BJ (cell line): ENCODE data around the gene EI24. TPM values are rescaled to one million over a fixed set of nuclear protein-coding genes. Genes with fewer than 3 reads are reported as not detected.

Experiments used
- CTCF ChIA-PET: fragments of 350-600 bp; formaldehyde crosslinking; extraction: SDS; loops from one replicate; lab custom pipeline; 2021; ENCODE audit warnings: antibody characterized with exemption, inconsistent platforms; lab: Yijun Ruan, JAX
- POLR2A ChIA-PET: fragments of 300-600 bp; sonication (Branson Sonifier 250); formaldehyde crosslinking; extraction: SDS; loops from one replicate; lab custom pipeline; 2021; ENCODE audit warnings: antibody characterized with exemption; lab: Charles Lee
- DNase-seq: peaks from one replicate; pipeline ENCODE4 v3.0.0-alpha.2; 2011; ENCODE audit warnings: low read depth
- H3K27me3 ChIP-seq: 2 replicates; pipeline ENCODE4 v1.6.0; 2011; ENCODE audit warnings: low read length; ENCODE audit not compliant: control insufficient read depth, insufficient read depth
- H3K36me3 ChIP-seq: 2 replicates; pipeline ENCODE4 v1.5.1; 2011; ENCODE audit warnings: low read length; ENCODE audit not compliant: control insufficient read depth, insufficient read depth
- H3K4me3 ChIP-seq: 2 replicates; pipeline ENCODE4 v1.5.1; 2011; ENCODE audit warnings: low read depth, mild to moderate bottlenecking, control low read depth, low read length
- polyA plus RNA-seq: library from polyadenylated mRNA; depleted of rRNA; stranded (reverse); fragments of >200 nt; gene quantifications from 2 replicates; pipeline ENCODE4 v1.2.3, GENCODE V29; 2011; rRNA removed
- small RNA-seq: library from RNA; depleted of rRNA; stranded (forward); fragments of <200 nt; gene quantifications from one replicate; pipeline ENCODE3, GENCODE V24; 2012; ENCODE audit warnings: low replicate concordance, low read depth; ENCODE audit not compliant: insufficient read length
- TF ChIP-seq, protein P1 (sequence below): IDR thresholded peaks from 2 replicates; pipeline ENCODE4 v1.5.1; 2011; ENCODE audit warnings: low read depth, mild to moderate bottlenecking, control low read depth, inconsistent platforms, low read length, moderate library complexity; ENCODE audit not compliant: insufficient read depth

The EI24 gene
- polyA plus RNA-seq, 1 experiment, result 72.1 TPM

DNA sequence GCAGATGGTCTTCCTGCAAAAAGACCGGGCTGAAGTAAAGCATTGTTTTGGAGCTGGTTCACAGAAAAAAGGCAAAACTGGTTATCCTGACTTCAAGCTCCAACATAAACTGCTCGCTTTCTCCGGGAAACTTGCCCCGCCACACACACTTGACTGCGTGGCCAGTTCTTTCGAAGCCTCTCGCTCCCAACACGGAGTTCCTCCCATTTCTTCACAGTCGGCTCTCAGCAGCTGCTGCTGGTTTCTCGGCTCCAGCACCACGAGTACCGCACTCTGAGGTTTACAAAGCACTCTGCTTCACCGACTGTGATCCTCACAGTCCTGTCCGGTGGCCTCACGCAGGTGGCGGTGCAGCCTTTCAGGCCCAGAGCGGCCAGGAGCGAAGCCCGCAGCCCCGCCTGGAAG lies 56.0 kb downstream of the EI24 start:
- Histone ChIP-seq H3K4me3 (peak overlapping the region; percentile 80), H3K36me3 (peaks cover 2% of the 10 kb centered on the region), H3K27me3 (no peaks in the 10 kb centered on the region)
- CTCF ChIA-PET, result interaction anchor here (0.6 to 1.1 kb wide), 3 partner anchors 17 to 254 kb away, joined by 4 read pairs; no protein-coding TSS in a partner anchor
- TF ChIP-seq, protein P1, sequence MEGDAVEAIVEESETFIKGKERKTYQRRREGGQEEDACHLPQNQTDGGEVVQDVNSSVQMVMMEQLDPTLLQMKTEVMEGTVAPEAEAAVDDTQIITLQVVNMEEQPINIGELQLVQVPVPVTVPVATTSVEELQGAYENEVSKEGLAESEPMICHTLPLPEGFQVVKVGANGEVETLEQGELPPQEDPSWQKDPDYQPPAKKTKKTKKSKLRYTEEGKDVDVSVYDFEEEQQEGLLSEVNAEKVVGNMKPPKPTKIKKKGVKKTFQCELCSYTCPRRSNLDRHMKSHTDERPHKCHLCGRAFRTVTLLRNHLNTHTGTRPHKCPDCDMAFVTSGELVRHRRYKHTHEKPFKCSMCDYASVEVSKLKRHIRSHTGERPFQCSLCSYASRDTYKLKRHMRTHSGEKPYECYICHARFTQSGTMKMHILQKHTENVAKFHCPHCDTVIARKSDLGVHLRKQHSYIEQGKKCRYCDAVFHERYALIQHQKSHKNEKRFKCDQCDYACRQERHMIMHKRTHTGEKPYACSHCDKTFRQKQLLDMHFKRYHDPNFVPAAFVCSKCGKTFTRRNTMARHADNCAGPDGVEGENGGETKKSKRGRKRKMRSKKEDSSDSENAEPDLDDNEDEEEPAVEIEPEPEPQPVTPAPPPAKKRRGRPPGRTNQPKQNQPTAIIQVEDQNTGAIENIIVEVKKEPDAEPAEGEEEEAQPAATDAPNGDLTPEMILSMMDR, result no peak
- POLR2A ChIA-PET, result interaction anchor here (0.7 kb wide), 1 partner anchor 489 kb away, joined by 4 read pairs; no protein-coding TSS in a partner anchor
- DNase-seq, result no peak

- DNase-seq, result peak; percentile 43
- Histone ChIP-seq H3K4me3 (peak overlapping the region; percentile 80), H3K36me3 (peaks cover 2% of the 10 kb centered on the region), H3K27me3 (no peaks in the 10 kb centered on the region)
- ChIA-PET CTCF (interaction anchor here (0.8 to 2.0 kb wide), 3 partner anchors 16 to 248 kb away, joined by 4 read pairs; no protein-coding TSS in a partner anchor), POLR2A (interaction anchor here (0.7 kb wide), 1 partner anchor 488 kb away, joined by 4 read pairs; no protein-coding TSS in a partner anchor)
- TF ChIP-seq, protein P1, result no peak
Measured at GRCh38 chr11:125625630-125626287, 56.5 kb downstream of the EI24 start.

DNA sequence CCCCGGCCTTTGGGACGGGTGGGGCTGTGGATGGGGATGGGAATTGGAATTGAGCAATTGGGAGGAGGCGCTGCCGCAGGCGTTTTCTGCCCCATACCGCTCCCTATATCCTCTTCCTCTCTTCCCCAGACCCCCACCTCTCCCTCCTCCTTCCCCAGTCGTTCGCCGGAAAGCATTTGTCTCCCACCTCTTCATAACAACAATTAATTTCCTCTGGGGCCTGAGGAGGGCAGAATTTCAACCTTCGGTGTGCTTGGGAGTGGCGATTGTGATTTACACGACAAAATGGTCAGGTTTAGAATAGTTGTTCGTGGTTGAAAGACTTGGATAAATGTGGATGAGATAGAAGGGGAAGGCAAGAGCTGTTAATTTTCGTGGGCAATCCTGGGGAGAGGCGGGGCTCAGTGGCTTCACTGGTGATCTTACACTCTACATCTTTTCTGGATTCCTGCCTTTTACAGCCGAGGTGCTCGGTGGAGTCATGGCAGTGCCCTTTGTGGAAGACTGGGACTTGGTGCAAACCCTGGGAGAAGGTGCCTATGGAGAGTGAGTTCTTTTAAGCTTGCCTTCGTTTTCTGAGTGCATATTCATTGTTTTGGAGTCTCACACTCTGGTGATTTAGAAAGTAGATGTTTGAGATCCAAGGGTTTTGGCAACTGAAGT lies 57.1 kb downstream of the EI24 start:
- ChIA-PET CTCF (interaction anchor here (0.7 to 2.0 kb wide), 3 partner anchors 25 to 247 kb away, joined by 4 read pairs; no protein-coding TSS in a partner anchor), POLR2A (no interaction called here)
- Histone ChIP-seq H3K4me3 (peak overlapping the region; percentile 80), H3K27me3 (no peaks in the 10 kb centered on the region), H3K36me3 (peaks cover 2% of the 10 kb centered on the region)
- DNase-seq, result peak; percentile 35
- TF ChIP-seq, protein P1, result peak; percentile 43

DNA sequence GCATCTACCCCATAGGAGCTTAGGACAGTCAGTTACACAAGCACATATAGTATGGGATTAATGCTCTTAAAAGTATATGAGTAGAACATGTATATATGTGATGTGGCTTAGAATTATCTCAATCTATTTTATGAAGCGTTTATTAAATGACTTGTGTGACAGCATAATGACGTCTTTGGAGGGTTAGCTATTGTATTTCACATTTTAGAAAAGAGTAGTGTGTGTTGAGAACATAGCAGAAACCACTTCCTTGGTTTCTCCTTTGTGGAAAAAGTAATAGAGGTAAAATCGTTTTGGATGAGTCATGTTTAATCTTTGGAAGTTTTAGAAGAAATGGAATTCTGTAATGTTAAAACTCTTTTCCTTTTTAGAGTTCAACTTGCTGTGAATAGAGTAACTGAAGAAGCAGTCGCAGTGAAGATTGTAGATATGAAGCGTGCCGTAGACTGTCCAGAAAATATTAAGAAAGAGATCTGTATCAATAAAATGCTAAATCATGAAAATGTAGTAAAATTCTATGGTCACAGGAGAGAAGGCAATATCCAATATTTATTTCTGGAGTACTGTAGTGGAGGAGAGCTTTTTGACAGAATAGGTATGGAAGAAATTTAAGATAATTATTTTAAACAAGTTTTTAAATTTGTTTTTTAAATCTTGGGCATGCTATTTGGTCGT lies 58.1 kb downstream of the EI24 start:
- DNase-seq, result no peak
- TF ChIP-seq, protein P1, result no peak
- Histone ChIP-seq H3K36me3 (peaks cover 2% of the 10 kb centered on the region), H3K27me3 (no peaks in the 10 kb centered on the region), H3K4me3 (peak overlapping the region; percentile 80)
- ChIA-PET CTCF (interaction anchor here (0.7 to 2.0 kb wide), 2 partner anchors 24 to 32 kb away, joined by 4 read pairs; no protein-coding TSS in a partner anchor), POLR2A (no interaction called here)

Small RNAs within 50 kb of the gene (small RNA-seq; reads per million reads assigned to genes)
- gene RNU6-1156P, result not detected

Other genes starting within 250 kb of the EI24 start
- gene FEZ1, start 73.2 kb upstream of the EI24 start, polyA plus RNA-seq, result 24.9 and 29.2 TPM in 2 replicates
- gene STT3A, start 23.4 kb downstream of the EI24 start, polyA plus RNA-seq, result 363 and 492 TPM in 2 replicates
- 11.4 and 25.2 TPM in 2 replicates for gene CHEK1, start 55.7 kb downstream of the EI24 start, polyA plus RNA-seq
- 0.22 TPM in 1 of 2 replicates, not detected in the other for gene ACRV1, start 111.4 kb downstream of the EI24 start, polyA plus RNA-seq
- gene PATE1, start 176.8 kb downstream of the EI24 start, polyA plus RNA-seq, result not detected in 2 replicates
- not detected in 2 replicates for gene PATE2, start 209.4 kb downstream of the EI24 start, polyA plus RNA-seq
- gene PATE3, start 218.7 kb downstream of the EI24 start, polyA plus RNA-seq, result not detected in 2 replicates